Lower leg skin (tissue), 3 donors: ENCODE data around the gene AP3B1.

ENCODE experiments used
- POLR2A ChIP-seq, 2 donors: fragments of 450-650 bp; IDR thresholded peaks; one replicate each; pipeline ENCODE4 v1.6.1; 2016 to 2017; ENCODE audit warnings: antibody characterized with exemption in 2 of 2, mild to moderate bottlenecking in 1 of 2, moderate library complexity in 1 of 2
- TF ChIP-seq, protein P1 (sequence below), 3 donors: fragments of 450-650 bp; IDR thresholded peaks; one replicate each; pipeline ENCODE4 v1.5.1; 2016; ENCODE audit warnings: antibody characterized with exemption in 3 of 3, mild to moderate bottlenecking in 3 of 3, moderate library complexity in 2 of 3

GRCh38 chr5:78004559-78004958 is 289.9 kb downstream of the AP3B1 start:
- TF ChIP-seq, protein P1, sequence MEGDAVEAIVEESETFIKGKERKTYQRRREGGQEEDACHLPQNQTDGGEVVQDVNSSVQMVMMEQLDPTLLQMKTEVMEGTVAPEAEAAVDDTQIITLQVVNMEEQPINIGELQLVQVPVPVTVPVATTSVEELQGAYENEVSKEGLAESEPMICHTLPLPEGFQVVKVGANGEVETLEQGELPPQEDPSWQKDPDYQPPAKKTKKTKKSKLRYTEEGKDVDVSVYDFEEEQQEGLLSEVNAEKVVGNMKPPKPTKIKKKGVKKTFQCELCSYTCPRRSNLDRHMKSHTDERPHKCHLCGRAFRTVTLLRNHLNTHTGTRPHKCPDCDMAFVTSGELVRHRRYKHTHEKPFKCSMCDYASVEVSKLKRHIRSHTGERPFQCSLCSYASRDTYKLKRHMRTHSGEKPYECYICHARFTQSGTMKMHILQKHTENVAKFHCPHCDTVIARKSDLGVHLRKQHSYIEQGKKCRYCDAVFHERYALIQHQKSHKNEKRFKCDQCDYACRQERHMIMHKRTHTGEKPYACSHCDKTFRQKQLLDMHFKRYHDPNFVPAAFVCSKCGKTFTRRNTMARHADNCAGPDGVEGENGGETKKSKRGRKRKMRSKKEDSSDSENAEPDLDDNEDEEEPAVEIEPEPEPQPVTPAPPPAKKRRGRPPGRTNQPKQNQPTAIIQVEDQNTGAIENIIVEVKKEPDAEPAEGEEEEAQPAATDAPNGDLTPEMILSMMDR (IDR thresholded peaks at IDR 0.05), result no peak
- TF ChIP-seq POLR2A (IDR thresholded peaks at IDR 0.05), result no peak
